Activated naive CD4-positive, alpha-beta T cell treated with anti-CD3 and anti-CD28 coated beads, Interleukin-2, amount 50 U/mL, for 24 hours (primary cell): ENCODE results near the gene SLC13A1.
"Not testable (repeated sequence)": the region's sequence is repeated elsewhere in the genome, so short reads cannot be mapped to it uniquely, and the experiment has no call there.

Source experiments
- H3K27ac Mint-ChIP-seq: one replicate; pipeline ENCODE4 v1.8.0; 2021; ENCODE audit warnings: mild to moderate bottlenecking, mixed read lengths
- H3K27me3 Mint-ChIP-seq: one replicate; pipeline ENCODE4 v1.8.0; 2021; ENCODE audit warnings: mixed read lengths
- H3K36me3 Mint-ChIP-seq: one replicate; pipeline ENCODE4 v1.8.0; 2021; ENCODE audit warnings: mixed read lengths
- H3K4me1 Mint-ChIP-seq: one replicate; pipeline ENCODE4 v1.8.0; 2021; ENCODE audit warnings: mixed read lengths
- H3K4me3 Mint-ChIP-seq: one replicate; pipeline ENCODE4 v1.8.0; 2021; ENCODE audit warnings: mild to moderate bottlenecking, mixed read lengths
- H3K9me3 Mint-ChIP-seq: one replicate; pipeline ENCODE4 v1.8.0; 2021; ENCODE audit warnings: mixed read lengths

SLC13A1 gene

DNA sequence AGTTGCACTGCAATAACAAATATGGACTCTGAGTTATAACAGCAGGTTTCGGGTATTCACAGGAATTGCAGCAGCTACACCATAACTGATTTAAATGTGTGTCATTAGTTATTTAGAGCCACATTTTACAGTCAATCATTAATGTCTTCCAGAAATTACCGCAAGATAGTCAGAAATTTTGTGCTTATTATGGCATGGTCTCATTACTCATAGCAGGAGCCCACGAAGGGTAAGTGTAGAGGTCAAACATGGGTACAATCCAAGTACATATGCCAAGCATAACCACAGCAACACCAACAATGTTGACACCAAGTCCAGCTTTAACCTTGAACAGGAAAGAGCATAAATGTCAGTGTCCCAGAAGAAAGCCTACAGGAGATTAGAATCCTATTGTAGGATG, 84.4 kb downstream of the SLC13A1 start:
- Mint-ChIP-seq H3K9me3 (peaks cover 10% of the 10 kb centered on the region), H3K4me1 (no peaks in the 10 kb centered on the region), H3K27ac (no peak overlapping the region), H3K4me3 (no peak overlapping the region), H3K27me3 (no peaks in the 10 kb centered on the region), H3K36me3 (no peaks in the 10 kb centered on the region)

GRCh38 chr7:123114288-123114687, 85.5 kb downstream of the SLC13A1 start:
- no peak overlapping the region for H3K27ac Mint-ChIP-seq
- no peaks in the 10 kb centered on the region for H3K4me1 Mint-ChIP-seq
- peaks cover 13% of the 10 kb centered on the region for H3K9me3 Mint-ChIP-seq
- H3K4me3 Mint-ChIP-seq: no peak overlapping the region
- H3K36me3 Mint-ChIP-seq: no peaks in the 10 kb centered on the region
- no peaks in the 10 kb centered on the region for H3K27me3 Mint-ChIP-seq

DNA sequence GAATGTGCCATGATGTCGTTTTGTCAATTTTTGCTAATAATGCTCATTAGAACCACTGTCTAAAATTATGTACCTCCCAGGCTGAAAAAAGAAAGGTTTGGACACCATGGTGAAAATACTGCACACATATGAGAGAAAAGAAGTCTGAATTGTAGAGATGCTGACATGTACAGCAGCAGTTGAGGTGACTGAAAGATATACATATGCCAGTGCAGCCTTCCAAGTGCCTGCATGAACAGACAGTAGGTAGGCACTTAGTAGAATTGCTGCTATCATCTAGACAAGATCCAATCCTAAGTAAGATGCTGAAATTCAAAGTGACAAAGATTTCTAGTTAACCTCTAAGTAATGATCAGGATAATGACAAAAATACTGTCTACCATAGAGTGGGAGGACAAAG, 86.9 kb downstream of the SLC13A1 start:
- H3K27ac Mint-ChIP-seq: no peak overlapping the region
- H3K4me1 Mint-ChIP-seq: no peaks in the 10 kb centered on the region
- no peak overlapping the region for H3K4me3 Mint-ChIP-seq
- H3K36me3 Mint-ChIP-seq: no peaks in the 10 kb centered on the region
- H3K27me3 Mint-ChIP-seq: no peaks in the 10 kb centered on the region
- peaks cover 23% of the 10 kb centered on the region for H3K9me3 Mint-ChIP-seq

- H3K27me3 Mint-ChIP-seq: no peaks in the 10 kb centered on the region
- no peak overlapping the region for H3K27ac Mint-ChIP-seq
- H3K4me1 Mint-ChIP-seq: no peaks in the 10 kb centered on the region
- H3K36me3 Mint-ChIP-seq: no peaks in the 10 kb centered on the region
- H3K4me3 Mint-ChIP-seq: no peak overlapping the region
- H3K9me3 Mint-ChIP-seq: peaks cover 6% of the 10 kb centered on the region
Measured at GRCh38 chr7:123099712-123100111, 100.1 kb downstream of the SLC13A1 start.

- H3K36me3 Mint-ChIP-seq: no peaks in the 10 kb centered on the region
- no peaks in the 10 kb centered on the region for H3K9me3 Mint-ChIP-seq
- H3K4me1 Mint-ChIP-seq: no peaks in the 10 kb centered on the region
- no peaks in the 10 kb centered on the region for H3K27me3 Mint-ChIP-seq
- H3K27ac Mint-ChIP-seq: no peak overlapping the region
- no peak overlapping the region for H3K4me3 Mint-ChIP-seq
Measured at GRCh38 chr7:123096976-123097375, 102.8 kb downstream of the SLC13A1 start.

DNA sequence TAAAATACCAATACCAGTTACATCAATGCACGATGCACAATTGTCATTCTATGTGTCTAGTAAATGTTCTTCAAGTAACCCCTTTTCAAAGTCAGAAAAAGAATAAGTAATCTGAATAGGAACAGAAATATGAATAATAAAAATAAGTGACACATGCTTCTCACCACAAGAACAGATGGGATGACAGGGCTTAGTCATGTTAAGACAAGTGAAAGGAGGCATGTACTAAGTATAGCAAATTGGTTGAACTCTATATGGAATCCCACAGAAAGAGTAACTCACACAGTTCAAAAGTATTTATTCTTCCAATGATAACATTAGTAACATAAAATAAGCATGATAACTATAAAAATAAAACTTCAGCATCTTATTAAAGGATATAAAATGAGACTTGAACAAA, 103.3 kb downstream of the SLC13A1 start:
- Mint-ChIP-seq H3K9me3 (no peaks in the 10 kb centered on the region), H3K27ac (no peak overlapping the region), H3K27me3 (no peaks in the 10 kb centered on the region), H3K4me1 (no peaks in the 10 kb centered on the region), H3K4me3 (no peak overlapping the region), H3K36me3 (no peaks in the 10 kb centered on the region)

- H3K27me3 Mint-ChIP-seq: no peaks in the 10 kb centered on the region
- H3K36me3 Mint-ChIP-seq: no peaks in the 10 kb centered on the region
- H3K4me3 Mint-ChIP-seq: no peak overlapping the region
- H3K4me1 Mint-ChIP-seq: no peaks in the 10 kb centered on the region
- H3K9me3 Mint-ChIP-seq: no peaks in the 10 kb centered on the region
- no peak overlapping the region for H3K27ac Mint-ChIP-seq
Measured at GRCh38 chr7:123090456-123090855, 109.3 kb downstream of the SLC13A1 start.

GRCh38 chr7:123086910-123087309, 112.9 kb downstream of the SLC13A1 start:
- not testable (repeated sequence) for H3K9me3 Mint-ChIP-seq, H3K27me3 Mint-ChIP-seq, H3K36me3 Mint-ChIP-seq, H3K4me3 Mint-ChIP-seq, H3K27ac Mint-ChIP-seq, H3K4me1 Mint-ChIP-seq

- not testable (repeated sequence) for H3K27ac Mint-ChIP-seq, H3K27me3 Mint-ChIP-seq, H3K4me3 Mint-ChIP-seq
Measured at GRCh38 chr7:123084861-123085260, 114.9 kb downstream of the SLC13A1 start.

GRCh38 chr7:123079021-123079420, 120.7 kb downstream of the SLC13A1 start:
- no peaks in the 10 kb centered on the region for H3K9me3 Mint-ChIP-seq
- H3K27ac Mint-ChIP-seq: no peak overlapping the region
- H3K4me1 Mint-ChIP-seq: no peaks in the 10 kb centered on the region
- no peaks in the 10 kb centered on the region for H3K36me3 Mint-ChIP-seq
- H3K27me3 Mint-ChIP-seq: no peaks in the 10 kb centered on the region
- H3K4me3 Mint-ChIP-seq: no peak overlapping the region

More at GRCh38 chr7:123084861-123085260, 114.9 kb downstream of the SLC13A1 start:
- not testable (repeated sequence) for H3K4me1 Mint-ChIP-seq, H3K9me3 Mint-ChIP-seq, H3K36me3 Mint-ChIP-seq

DNA sequence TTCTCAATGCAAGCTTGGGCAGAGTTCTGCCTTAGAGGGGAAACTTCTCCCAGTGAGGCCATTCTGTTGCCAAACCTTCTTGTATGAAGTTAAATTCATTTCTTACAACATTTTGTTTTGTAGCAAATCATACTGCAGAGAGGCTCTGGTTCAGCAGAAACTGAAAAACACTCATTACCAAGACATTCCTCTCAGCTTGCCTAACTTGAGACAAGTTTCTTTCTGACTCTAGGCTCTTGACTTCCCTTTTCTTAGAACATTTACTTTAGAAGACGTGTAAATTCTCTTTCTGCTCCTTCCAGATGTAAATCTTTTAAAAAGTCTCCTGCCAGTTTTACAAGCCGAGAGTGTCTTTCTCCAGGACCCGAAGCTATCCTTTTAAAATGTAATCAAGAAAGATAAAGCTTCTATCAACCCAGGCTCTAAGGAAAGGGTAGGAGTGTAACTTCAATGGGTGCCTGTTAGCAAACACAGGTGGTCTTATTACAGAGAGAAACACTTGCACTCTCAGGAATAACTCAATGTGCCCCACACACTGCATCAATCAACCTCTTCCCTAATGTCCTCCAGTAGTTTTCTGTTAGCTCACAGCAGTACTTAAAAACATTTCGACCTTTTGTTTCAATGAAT, 123.8 kb downstream of the SLC13A1 start:
- Mint-ChIP-seq H3K36me3 (no peaks in the 10 kb centered on the region), H3K4me3 (no peak overlapping the region), H3K4me1 (no peaks in the 10 kb centered on the region), H3K27ac (no peak overlapping the region), H3K9me3 (no peaks in the 10 kb centered on the region), H3K27me3 (no peaks in the 10 kb centered on the region)

DNA sequence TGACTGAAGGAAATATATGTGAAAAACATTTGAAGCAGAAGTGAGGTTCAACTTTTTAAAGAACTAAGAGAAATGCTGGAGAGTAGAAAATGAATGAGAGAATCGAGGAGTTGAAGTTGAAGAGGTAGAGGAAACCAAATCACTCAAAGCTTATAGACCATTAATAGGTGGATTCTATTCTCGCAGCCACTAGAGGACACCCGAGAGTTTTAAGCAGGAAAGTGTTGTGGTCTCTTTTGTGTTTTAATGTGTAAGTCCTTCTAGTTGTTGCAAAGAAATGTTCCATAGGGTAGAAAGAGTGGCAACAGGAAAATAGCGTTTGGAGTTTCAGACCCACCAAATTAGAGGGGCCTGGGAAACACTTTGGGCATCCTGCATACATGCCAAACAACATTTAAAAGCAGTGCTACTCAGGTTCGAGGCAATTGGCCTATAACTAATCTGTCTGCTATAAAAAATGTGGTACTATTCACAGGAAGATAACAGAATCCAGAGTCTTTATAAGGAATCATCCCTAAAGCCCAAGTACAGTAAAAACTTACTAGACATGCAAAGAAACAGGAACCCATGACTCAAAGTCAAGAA, 129.0 kb downstream of the SLC13A1 start:
- H3K36me3 Mint-ChIP-seq: no peaks in the 10 kb centered on the region
- H3K27me3 Mint-ChIP-seq: no peaks in the 10 kb centered on the region
- H3K9me3 Mint-ChIP-seq: peaks cover 5% of the 10 kb centered on the region
- H3K4me1 Mint-ChIP-seq: no peaks in the 10 kb centered on the region
- H3K27ac Mint-ChIP-seq: no peak overlapping the region
- no peak overlapping the region for H3K4me3 Mint-ChIP-seq

DNA sequence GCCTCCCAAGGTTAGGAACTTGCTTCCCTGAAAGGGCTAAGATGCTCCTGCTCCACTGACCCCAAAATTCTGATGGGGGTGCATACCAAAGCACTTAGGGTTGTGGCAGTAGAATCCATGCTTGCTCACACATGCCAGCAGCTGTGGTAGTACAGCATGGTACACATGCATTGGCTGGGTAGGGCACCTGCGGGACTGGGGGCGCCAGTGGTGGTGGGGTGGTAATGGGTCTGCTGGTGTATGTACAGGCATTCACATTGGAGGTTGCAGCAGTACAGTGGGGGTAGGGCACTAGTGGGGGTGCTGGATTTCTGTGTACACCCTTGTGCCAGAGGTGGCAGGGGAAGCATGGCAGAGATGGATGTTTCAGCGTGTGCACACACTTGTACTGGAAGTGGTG, 132.0 kb downstream of the SLC13A1 start:
- Mint-ChIP-seq H3K9me3 (peaks cover 5% of the 10 kb centered on the region), H3K4me1 (no peaks in the 10 kb centered on the region), H3K27me3 (no peaks in the 10 kb centered on the region), H3K4me3 (no peak overlapping the region), H3K36me3 (no peaks in the 10 kb centered on the region), H3K27ac (no peak overlapping the region)
